Inflammatory macrophage treated with lipopolysaccharide for 4 hours (primary cell): ENCODE measurements around the gene ARID3C.
"Not testable (repeated sequence)": the region's sequence is repeated elsewhere in the genome, so short reads cannot be mapped to it uniquely, and the experiment has no call there.

Experiments
- DNase-seq: peaks from one replicate; pipeline ENCODE4 v3.0.0-alpha.2; 2020

The ARID3C gene

GRCh38 chr9:34651876-34652601 is 23.2 kb upstream of the ARID3C start, which contains the start of gene IL11RA:
Gene IL11RA (plus strand): TSS chr9:34652185. CDS start chr9:34655218, 3,033 bp downstream.
- DNase-seq, result peak; percentile 68

GRCh38 chr9:34651321-34651720 is 22.5 kb upstream of the ARID3C start:
- no peak for DNase-seq

- no peak for DNase-seq
Measured at GRCh38 chr9:34650816-34651215, 21.9 kb upstream of the ARID3C start.

GRCh38 chr9:34648673-34649072 is 19.8 kb upstream of the ARID3C start:
- DNase-seq, result no peak

GRCh38 chr9:34647651-34648050 is 18.8 kb upstream of the ARID3C start:
- DNase-seq, result no peak

- DNase-seq, result no peak
Measured at GRCh38 chr9:34647084-34647403, 18.2 kb upstream of the ARID3C start.

GRCh38 chr9:34646211-34647083 is 17.6 kb upstream of the ARID3C start, which contains the start of gene GALT:
Gene GALT (plus strand): TSS chr9:34646675. CDS start chr9:34646705, 30 bp downstream.
- peak; percentile 89 for DNase-seq

- no peak for DNase-seq
Measured at GRCh38 chr9:34644766-34645314, 16.0 kb upstream of the ARID3C start.

GRCh38 chr9:34642679-34643078 is 13.8 kb upstream of the ARID3C start:
- no peak for DNase-seq

- not testable (repeated sequence) for DNase-seq
Measured at GRCh38 chr9:34639322-34639721, 10.5 kb upstream of the ARID3C start.

GRCh38 chr9:34638138-34638445 is 9.2 kb upstream of the ARID3C start:
- no peak for DNase-seq

GRCh38 chr9:34637356-34638137 is 8.7 kb upstream of the ARID3C start, which contains the start of gene SIGMAR1:
Gene SIGMAR1 (minus strand): TSS chr9:34637787. CDS start chr9:34637697, 90 bp downstream.
- peak; percentile 92 for DNase-seq

GRCh38 chr9:34636791-34637355 is 8.0 kb upstream of the ARID3C start:
- no peak for DNase-seq

GRCh38 chr9:34635556-34635955 is 6.7 kb upstream of the ARID3C start:
- no peak for DNase-seq

- no peak for DNase-seq
Measured at GRCh38 chr9:34634551-34635248, 5.8 kb upstream of the ARID3C start.

- peak; percentile 62 for DNase-seq
Measured at GRCh38 chr9:34633851-34634550, 5.1 kb upstream of the ARID3C start.

GRCh38 chr9:34633166-34633565 is 4.3 kb upstream of the ARID3C start:
- no peak for DNase-seq

GRCh38 chr9:34630402-34631154 is 1.7 kb upstream of the ARID3C start:
- no peak for DNase-seq

- no peak for DNase-seq
Measured at GRCh38 chr9:34629491-34629808, 584 bp upstream of the ARID3C start.
